ENCODE results near the gene CERS6. TPM values are rescaled to one million over a fixed set of nuclear protein-coding genes. Genes with fewer than 3 reads are reported as not detected.
A peak's percentile ranks its signal among the peaks of the same experiment; 100 is the strongest.

CERS6 gene
- total RNA-seq, 1 experiment from 2014 or later = 30.3 TPM

- ChIA-PET POLR2A (no interaction called here), CTCF (interaction anchor here (1.0 kb wide), 1 partner anchor 11 kb away, joined by 11 read pairs; no protein-coding TSS in a partner anchor)
- Histone ChIP-seq H3K27ac (ENCODE audit: low read length) (no peak overlapping the region), H3K27me3 (ENCODE audit: control insufficient read depth, insufficient read depth, low read length) (no peaks in the 10 kb centered on the region), H3K36me3 (ENCODE audit: control insufficient read depth, insufficient read depth, low read length) (no peaks in the 10 kb centered on the region), H3K9me3 (ENCODE audit: control insufficient read depth, insufficient read depth, low read depth, low read length) (no peaks in the 10 kb centered on the region), H3K4me3 (ENCODE audit: low read depth in 2 of 2, low read length in 2 of 2) (no peak overlapping the region), H3K4me1 (ENCODE audit: control insufficient read depth, insufficient read depth, low read length) (no peaks in the 10 kb centered on the region)
- TF ChIP-seq, protein P1, sequence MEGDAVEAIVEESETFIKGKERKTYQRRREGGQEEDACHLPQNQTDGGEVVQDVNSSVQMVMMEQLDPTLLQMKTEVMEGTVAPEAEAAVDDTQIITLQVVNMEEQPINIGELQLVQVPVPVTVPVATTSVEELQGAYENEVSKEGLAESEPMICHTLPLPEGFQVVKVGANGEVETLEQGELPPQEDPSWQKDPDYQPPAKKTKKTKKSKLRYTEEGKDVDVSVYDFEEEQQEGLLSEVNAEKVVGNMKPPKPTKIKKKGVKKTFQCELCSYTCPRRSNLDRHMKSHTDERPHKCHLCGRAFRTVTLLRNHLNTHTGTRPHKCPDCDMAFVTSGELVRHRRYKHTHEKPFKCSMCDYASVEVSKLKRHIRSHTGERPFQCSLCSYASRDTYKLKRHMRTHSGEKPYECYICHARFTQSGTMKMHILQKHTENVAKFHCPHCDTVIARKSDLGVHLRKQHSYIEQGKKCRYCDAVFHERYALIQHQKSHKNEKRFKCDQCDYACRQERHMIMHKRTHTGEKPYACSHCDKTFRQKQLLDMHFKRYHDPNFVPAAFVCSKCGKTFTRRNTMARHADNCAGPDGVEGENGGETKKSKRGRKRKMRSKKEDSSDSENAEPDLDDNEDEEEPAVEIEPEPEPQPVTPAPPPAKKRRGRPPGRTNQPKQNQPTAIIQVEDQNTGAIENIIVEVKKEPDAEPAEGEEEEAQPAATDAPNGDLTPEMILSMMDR (IDR thresholded peaks at IDR 0.05) = peak; percentile 86
- no peak for TF ChIP-seq POLR2AphosphoS5 (IDR thresholded peaks at IDR 0.05; ENCODE audit: low read depth, low read length)
- TF ChIP-seq TCF7L2 (IDR thresholded peaks at IDR 0.05; ENCODE audit: low read depth, low read length) = no peak
- in situ Hi-C loops (cut with HindIII; ENCODE audit: low pct_unique_long_range_greater_than_20kb, low sequenced_read_pairs) = no loop called here
- no peak for DNase-seq (ENCODE audit: low read depth, low spot score)
- intact Hi-C loops (cut with micrococcal nuclease; ENCODE audit: unreplicated experiment) = loop anchor here (2.0 kb wide), 1 partner anchor 147 kb away; no protein-coding TSS in a partner anchor
- BruUV-seq (replicated peaks) = no TSS peak
- peak; percentile 78 for ATAC-seq
These were observed 317.8 kb downstream of the CERS6 start for GRCh38 chr2:168773719-168774521.

GRCh38 chr2:168775837-168776236 is 319.8 kb downstream of the CERS6 start:
- ATAC-seq = no peak
- Histone ChIP-seq H3K4me3 (ENCODE audit: low read depth in 2 of 2, low read length in 2 of 2) (no peak overlapping the region), H3K4me1 (ENCODE audit: control insufficient read depth, insufficient read depth, low read length) (no peaks in the 10 kb centered on the region), H3K9me3 (ENCODE audit: control insufficient read depth, insufficient read depth, low read depth, low read length) (no peaks in the 10 kb centered on the region), H3K36me3 (ENCODE audit: control insufficient read depth, insufficient read depth, low read length) (no peaks in the 10 kb centered on the region), H3K27ac (ENCODE audit: low read length) (no peak overlapping the region), H3K27me3 (ENCODE audit: control insufficient read depth, insufficient read depth, low read length) (no peaks in the 10 kb centered on the region)
- DNase-seq (ENCODE audit: low read depth, low spot score) = no peak
- TF ChIP-seq POLR2AphosphoS5 (IDR thresholded peaks at IDR 0.05; ENCODE audit: low read depth, low read length) = no peak
- no peak for TF ChIP-seq SIN3A (IDR thresholded peaks at IDR 0.05; ENCODE audit: borderline replicate concordance, insufficient read depth, low read depth, low read length)
- TF ChIP-seq, protein P1 (IDR thresholded peaks at IDR 0.05) = no peak
- TF ChIP-seq, protein P2, sequence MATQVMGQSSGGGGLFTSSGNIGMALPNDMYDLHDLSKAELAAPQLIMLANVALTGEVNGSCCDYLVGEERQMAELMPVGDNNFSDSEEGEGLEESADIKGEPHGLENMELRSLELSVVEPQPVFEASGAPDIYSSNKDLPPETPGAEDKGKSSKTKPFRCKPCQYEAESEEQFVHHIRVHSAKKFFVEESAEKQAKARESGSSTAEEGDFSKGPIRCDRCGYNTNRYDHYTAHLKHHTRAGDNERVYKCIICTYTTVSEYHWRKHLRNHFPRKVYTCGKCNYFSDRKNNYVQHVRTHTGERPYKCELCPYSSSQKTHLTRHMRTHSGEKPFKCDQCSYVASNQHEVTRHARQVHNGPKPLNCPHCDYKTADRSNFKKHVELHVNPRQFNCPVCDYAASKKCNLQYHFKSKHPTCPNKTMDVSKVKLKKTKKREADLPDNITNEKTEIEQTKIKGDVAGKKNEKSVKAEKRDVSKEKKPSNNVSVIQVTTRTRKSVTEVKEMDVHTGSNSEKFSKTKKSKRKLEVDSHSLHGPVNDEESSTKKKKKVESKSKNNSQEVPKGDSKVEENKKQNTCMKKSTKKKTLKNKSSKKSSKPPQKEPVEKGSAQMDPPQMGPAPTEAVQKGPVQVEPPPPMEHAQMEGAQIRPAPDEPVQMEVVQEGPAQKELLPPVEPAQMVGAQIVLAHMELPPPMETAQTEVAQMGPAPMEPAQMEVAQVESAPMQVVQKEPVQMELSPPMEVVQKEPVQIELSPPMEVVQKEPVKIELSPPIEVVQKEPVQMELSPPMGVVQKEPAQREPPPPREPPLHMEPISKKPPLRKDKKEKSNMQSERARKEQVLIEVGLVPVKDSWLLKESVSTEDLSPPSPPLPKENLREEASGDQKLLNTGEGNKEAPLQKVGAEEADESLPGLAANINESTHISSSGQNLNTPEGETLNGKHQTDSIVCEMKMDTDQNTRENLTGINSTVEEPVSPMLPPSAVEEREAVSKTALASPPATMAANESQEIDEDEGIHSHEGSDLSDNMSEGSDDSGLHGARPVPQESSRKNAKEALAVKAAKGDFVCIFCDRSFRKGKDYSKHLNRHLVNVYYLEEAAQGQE (IDR thresholded peaks at IDR 0.05; ENCODE audit: insufficient read depth in 1 of 2, low read depth in 2 of 2, low read length in 1 of 2) = no peak
- no peak for TF ChIP-seq TCF7L2 (IDR thresholded peaks at IDR 0.05; ENCODE audit: low read depth, low read length)
- no TSS peak for BruUV-seq (replicated peaks)
- POLR2A ChIA-PET = no interaction called here
- CTCF ChIA-PET = no interaction called here
- intact Hi-C loops (cut with micrococcal nuclease; ENCODE audit: unreplicated experiment) (no loop called here), in situ Hi-C loops (cut with HindIII; ENCODE audit: low pct_unique_long_range_greater_than_20kb, low sequenced_read_pairs) (no loop called here)
